ENCODE data around the gene NSG1.

GRCh38 chr4:4385729-4386295 lies 1.1 kb upstream of the NSG1 start:
- TF ChIP-seq POLR2AphosphoS5 (IDR thresholded peaks at IDR 0.05; ENCODE audit: low read depth, low read length), result no peak
- TF ChIP-seq REST (IDR thresholded peaks at IDR 0.05; ENCODE audit: insufficient read depth in 1 of 2, low read depth in 2 of 2, low read length in 2 of 2), result no peak
- no peak for TF ChIP-seq TAF1 (IDR thresholded peaks at IDR 0.05; ENCODE audit: borderline replicate concordance, insufficient read depth, low read length)
- TF ChIP-seq SIN3A (IDR thresholded peaks at IDR 0.05; ENCODE audit: borderline replicate concordance, insufficient read depth, low read length), result no peak
- no peak for TF ChIP-seq FOXP2 (optimal IDR thresholded peaks at IDR 0.05; ENCODE audit: borderline replicate concordance, extremely low read depth, extremely low read length, insufficient read depth)
